Inflammatory macrophage treated with lipopolysaccharide for 1 hour (primary cell): Measurements from ENCODE around the gene DAP.

Experiments
- DNase-seq, 2 donors: peaks; one replicate each; pipeline ENCODE4 v3.0.0-alpha.2; 2020 to 2022

Gene DAP

GRCh38 chr5:10760096-10760920 lies 726 bp downstream of the DAP start:
- peak; percentile 31 to 60 for DNase-seq

GRCh38 chr5:10759111-10759510 lies 1.9 kb downstream of the DAP start:
- DNase-seq = no peak

GRCh38 chr5:10757922-10758555 lies 3.0 kb downstream of the DAP start:
- no peak for DNase-seq

GRCh38 chr5:10757043-10757442 lies 4.0 kb downstream of the DAP start:
- DNase-seq = no peak

- DNase-seq = no peak
These were observed 4.5 kb downstream of the DAP start for GRCh38 chr5:10756549-10756948.

GRCh38 chr5:10753178-10753577 lies 7.9 kb downstream of the DAP start:
- no peak for DNase-seq

GRCh38 chr5:10752451-10752850 lies 8.6 kb downstream of the DAP start:
- DNase-seq = no peak

- DNase-seq = no peak
These were observed 10.1 kb downstream of the DAP start for GRCh38 chr5:10750909-10751308.

GRCh38 chr5:10747678-10748622 lies 13.1 kb downstream of the DAP start:
- no peak for DNase-seq

- peak; percentile 64 to 70 for DNase-seq
These were observed 14.3 kb downstream of the DAP start for GRCh38 chr5:10746711-10747110.

GRCh38 chr5:10745133-10745532 lies 15.9 kb downstream of the DAP start:
- no peak for DNase-seq

- no peak for DNase-seq
These were observed 16.4 kb downstream of the DAP start for GRCh38 chr5:10744681-10745080.

- peak in 1 of 2 donors; percentile 29 for DNase-seq
These were observed 17.1 kb downstream of the DAP start for GRCh38 chr5:10743951-10744350.

GRCh38 chr5:10743526-10743925 lies 17.5 kb downstream of the DAP start:
- DNase-seq = peak; percentile 61

- no peak for DNase-seq
These were observed 19.4 kb downstream of the DAP start for GRCh38 chr5:10741661-10742060.

GRCh38 chr5:10740384-10740783 lies 20.6 kb downstream of the DAP start:
- no peak for DNase-seq

- DNase-seq = no peak
These were observed 23.2 kb downstream of the DAP start for GRCh38 chr5:10737880-10738279.

- DNase-seq = no peak
These were observed 24.2 kb downstream of the DAP start for GRCh38 chr5:10736808-10737207.

GRCh38 chr5:10736354-10736753 lies 24.7 kb downstream of the DAP start:
- DNase-seq = no peak

- DNase-seq = no peak
These were observed 25.3 kb downstream of the DAP start for GRCh38 chr5:10735569-10736276.

- no peak for DNase-seq
These were observed 26.1 kb downstream of the DAP start for GRCh38 chr5:10734832-10735523.
